Chondrocyte (in vitro differentiated cells): ENCODE results near the gene MACROH2A2. TPM values are rescaled to one million over a fixed set of nuclear protein-coding genes. Genes with fewer than 3 reads are reported as not detected.

ENCODE experiments used
- DNase-seq: peaks from one replicate; pipeline ENCODE4 v3.0.0; 2021; ENCODE audit warnings: mixed read lengths, low spot score
- H3K27ac Mint-ChIP-seq: one replicate; pipeline ENCODE4 v1.8.0; 2021; ENCODE audit warnings: mild to moderate bottlenecking, moderate library complexity, mixed read lengths; ENCODE audit not compliant: unreplicated experiment
- H3K27me3 Mint-ChIP-seq: 2 replicates; pipeline ENCODE4 v1.8.0; 2021; ENCODE audit warnings: low read depth, mixed read lengths
- H3K36me3 Mint-ChIP-seq: 2 replicates; pipeline ENCODE4 v1.8.0; 2021; ENCODE audit warnings: low read depth, mixed read lengths
- H3K4me1 Mint-ChIP-seq: 2 replicates; pipeline ENCODE4 v1.8.0; 2021; ENCODE audit warnings: low read depth, mild to moderate bottlenecking, mixed read lengths
- H3K4me3 Mint-ChIP-seq: one replicate; pipeline ENCODE4 v1.8.0; 2021; ENCODE audit warnings: mild to moderate bottlenecking, moderate library complexity, mixed read lengths; ENCODE audit not compliant: unreplicated experiment
- H3K9me3 Mint-ChIP-seq: 2 replicates; pipeline ENCODE4 v1.8.0; 2021; ENCODE audit warnings: low read depth, mixed read lengths
- total RNA-seq: library from RNA; stranded (reverse); gene quantifications from 3 replicates; pipeline ENCODE4 v1.2.1, GENCODE V29; 2021
- TF ChIP-seq, protein P1 (sequence below): fragments of 200-600 bp; sonication (generic); IDR thresholded peaks from 2 replicates; pipeline ENCODE4 v1.5.0; 2021; ENCODE audit warnings: antibody characterized with exemption, mild to moderate bottlenecking, moderate library complexity

The MACROH2A2 gene
- total RNA-seq, 1 donor from 2014 or later = 22.9 TPM

GRCh38 chr10:70145166-70145665 is 92.6 kb downstream of the MACROH2A2 start:
- TF ChIP-seq, protein P1, sequence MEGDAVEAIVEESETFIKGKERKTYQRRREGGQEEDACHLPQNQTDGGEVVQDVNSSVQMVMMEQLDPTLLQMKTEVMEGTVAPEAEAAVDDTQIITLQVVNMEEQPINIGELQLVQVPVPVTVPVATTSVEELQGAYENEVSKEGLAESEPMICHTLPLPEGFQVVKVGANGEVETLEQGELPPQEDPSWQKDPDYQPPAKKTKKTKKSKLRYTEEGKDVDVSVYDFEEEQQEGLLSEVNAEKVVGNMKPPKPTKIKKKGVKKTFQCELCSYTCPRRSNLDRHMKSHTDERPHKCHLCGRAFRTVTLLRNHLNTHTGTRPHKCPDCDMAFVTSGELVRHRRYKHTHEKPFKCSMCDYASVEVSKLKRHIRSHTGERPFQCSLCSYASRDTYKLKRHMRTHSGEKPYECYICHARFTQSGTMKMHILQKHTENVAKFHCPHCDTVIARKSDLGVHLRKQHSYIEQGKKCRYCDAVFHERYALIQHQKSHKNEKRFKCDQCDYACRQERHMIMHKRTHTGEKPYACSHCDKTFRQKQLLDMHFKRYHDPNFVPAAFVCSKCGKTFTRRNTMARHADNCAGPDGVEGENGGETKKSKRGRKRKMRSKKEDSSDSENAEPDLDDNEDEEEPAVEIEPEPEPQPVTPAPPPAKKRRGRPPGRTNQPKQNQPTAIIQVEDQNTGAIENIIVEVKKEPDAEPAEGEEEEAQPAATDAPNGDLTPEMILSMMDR = no peak
- no peak for DNase-seq
- Mint-ChIP-seq H3K4me1 (peaks cover 34% of the 10 kb centered on the region), H3K36me3 (peaks cover 4% of the 10 kb centered on the region), H3K27ac (peak overlapping the region; percentile 57), H3K27me3 (no peaks in the 10 kb centered on the region), H3K9me3 (no peaks in the 10 kb centered on the region), H3K4me3 (peak overlapping the region; percentile 83)

- peak overlapping the region; percentile 83 for H3K4me3 Mint-ChIP-seq
- no peaks in the 10 kb centered on the region for H3K27me3 Mint-ChIP-seq
- no peak for DNase-seq
- peaks cover 7% of the 10 kb centered on the region for H3K36me3 Mint-ChIP-seq
- peak overlapping the region; percentile 99 for H3K27ac Mint-ChIP-seq
- TF ChIP-seq, protein P1 = peak; percentile 77
- no peaks in the 10 kb centered on the region for H3K9me3 Mint-ChIP-seq
- H3K4me1 Mint-ChIP-seq = peaks cover 34% of the 10 kb centered on the region
Observed at GRCh38 chr10:70145666-70146488, 93.2 kb downstream of the MACROH2A2 start.

GRCh38 chr10:70146489-70147258 is 94.0 kb downstream of the MACROH2A2 start, which contains the start of gene TYSND1:
TYSND1 (minus strand) TSS chr10:70146700; CDS start chr10:70146586, 114 bp downstream.
- peak within 1 kb of the TSS; percentile 83 for H3K4me3 Mint-ChIP-seq
- peaks cover 12% of the 10 kb centered on the region for H3K36me3 Mint-ChIP-seq
- H3K4me1 Mint-ChIP-seq = peaks cover 34% of the 10 kb centered on the region
- DNase-seq = no peak
- no peaks in the 10 kb centered on the region for H3K27me3 Mint-ChIP-seq
- H3K9me3 Mint-ChIP-seq = no peaks in the 10 kb centered on the region
- H3K27ac Mint-ChIP-seq = peak within 1 kb of the TSS; percentile 99
- TF ChIP-seq, protein P1 = peak; percentile 82

GRCh38 chr10:70147259-70147625 is 94.6 kb downstream of the MACROH2A2 start:
- TF ChIP-seq, protein P1 = no peak
- H3K27ac Mint-ChIP-seq = peak overlapping the region; percentile 99
- H3K27me3 Mint-ChIP-seq = no peaks in the 10 kb centered on the region
- peaks cover 18% of the 10 kb centered on the region for H3K36me3 Mint-ChIP-seq
- DNase-seq = no peak
- no peaks in the 10 kb centered on the region for H3K9me3 Mint-ChIP-seq
- H3K4me1 Mint-ChIP-seq = peaks cover 36% of the 10 kb centered on the region
- peak overlapping the region; percentile 83 for H3K4me3 Mint-ChIP-seq

GRCh38 chr10:70148516-70148915 is 95.9 kb downstream of the MACROH2A2 start:
- no peak overlapping the region for H3K4me3 Mint-ChIP-seq
- H3K27ac Mint-ChIP-seq = peak overlapping the region; percentile 27
- TF ChIP-seq, protein P1 = no peak

More at GRCh38 chr10:70148516-70148915, 95.9 kb downstream of the MACROH2A2 start:
- peaks cover 36% of the 10 kb centered on the region for H3K4me1 Mint-ChIP-seq
- no peaks in the 10 kb centered on the region for H3K9me3 Mint-ChIP-seq
- peaks cover 29% of the 10 kb centered on the region for H3K36me3 Mint-ChIP-seq
- H3K27me3 Mint-ChIP-seq = no peaks in the 10 kb centered on the region
- no peak for DNase-seq
